GM21528 (cell line): ENCODE data around the gene PGLYRP1.

Experiments used
- ATAC-seq: cut with Tn5 transposase; IDR thresholded peaks from one replicate; pipeline ENCODE4 v1.9.1; 2021; ENCODE audit warnings: mild to moderate bottlenecking, moderate library complexity; ENCODE audit not compliant: unreplicated experiment, low FRiP score

Gene PGLYRP1

GRCh38 chr19:46022431-46023310 lies at the start of gene PGLYRP1:
PGLYRP1 (minus strand) TSS chr19:46023053; CDS start chr19:46023021, 32 bp downstream.
- no peak for ATAC-seq

GRCh38 chr19:46069806-46070341 lies 47.0 kb upstream of the PGLYRP1 start:
- ATAC-seq: no peak

GRCh38 chr19:46068345-46069258 lies 45.7 kb upstream of the PGLYRP1 start:
- ATAC-seq: no peak

- ATAC-seq: no peak
Measured at GRCh38 chr19:46067691-46068090, 44.8 kb upstream of the PGLYRP1 start.

- no peak for ATAC-seq
Measured at GRCh38 chr19:46066471-46066870, 43.6 kb upstream of the PGLYRP1 start.

GRCh38 chr19:46065486-46066071 lies 42.7 kb upstream of the PGLYRP1 start:
- no peak for ATAC-seq

GRCh38 chr19:46063201-46063600 lies 40.3 kb upstream of the PGLYRP1 start:
- ATAC-seq: no peak

- no peak for ATAC-seq
Measured at GRCh38 chr19:46060012-46060411, 37.2 kb upstream of the PGLYRP1 start.

- ATAC-seq: no peak
Measured at GRCh38 chr19:46058778-46059177, 35.9 kb upstream of the PGLYRP1 start.

- ATAC-seq: no peak
Measured at GRCh38 chr19:46056536-46056935, 33.7 kb upstream of the PGLYRP1 start.

GRCh38 chr19:46052896-46053295 lies 30.0 kb upstream of the PGLYRP1 start:
- no peak for ATAC-seq

- no peak for ATAC-seq
Measured at GRCh38 chr19:46049597-46049996, 26.7 kb upstream of the PGLYRP1 start.

- no peak for ATAC-seq
Measured at GRCh38 chr19:46043519-46043918, 20.7 kb upstream of the PGLYRP1 start.

- ATAC-seq: no peak
Measured at GRCh38 chr19:46042252-46042883, 19.5 kb upstream of the PGLYRP1 start.

- no peak for ATAC-seq
Measured at GRCh38 chr19:46040952-46041500, 18.2 kb upstream of the PGLYRP1 start, which contains the start of gene IGFL4. IGFL4 (minus strand) TSS chr19:46041002; CDS start chr19:46040962, 40 bp downstream.

- ATAC-seq: no peak
Measured at GRCh38 chr19:46040125-46040524, 17.3 kb upstream of the PGLYRP1 start.

- ATAC-seq: no peak
Measured at GRCh38 chr19:46036744-46037128, 13.9 kb upstream of the PGLYRP1 start.

GRCh38 chr19:46035986-46036743 lies 13.3 kb upstream of the PGLYRP1 start:
- ATAC-seq: no peak

GRCh38 chr19:46035546-46035945 lies 12.7 kb upstream of the PGLYRP1 start:
- ATAC-seq: no peak
